GM12892 (cell line): Measurements from ENCODE around the gene TOGARAM2.

Experiments
- POLR2A ChIP-seq: IDR thresholded peaks from 2 replicates; pipeline ENCODE4 v1.6.1; 2011; ENCODE audit warnings: low read depth, low read length, control low read depth
- POLR2AphosphoS5 ChIP-seq: IDR thresholded peaks from 2 replicates; pipeline ENCODE4 v1.6.1; 2011; ENCODE audit warnings: low read depth, low read length, control low read depth
- TAF1 ChIP-seq: IDR thresholded peaks from 2 replicates; pipeline ENCODE4 v1.6.1; 2011; ENCODE audit warnings: low read depth, mild to moderate bottlenecking, control low read depth, low read length, borderline replicate concordance

GRCh38 chr2:29072251-29072650, 91.2 kb downstream of the TOGARAM2 start:
- TF ChIP-seq POLR2A (no peak), POLR2AphosphoS5 (no peak), TAF1 (no peak)
